Retinal pigment epithelial cell (primary cell): ENCODE measurements around the gene ITLN1.

Experiments used
- DNase-seq: peaks from one replicate; pipeline ENCODE4 v3.0.0-alpha.2; 2010; ENCODE audit warnings: low read depth
- H3K4me3 ChIP-seq: 2 replicates; pipeline ENCODE4 v1.5.1; 2011; ENCODE audit warnings: mild to moderate bottlenecking, low read length, control low read depth, moderate library complexity
- TF ChIP-seq, protein P1 (sequence below): conservative IDR thresholded peaks from 2 replicates; pipeline ENCODE4 v1.5.1; 2011; ENCODE audit warnings: low read depth, low read length, control low read depth, inconsistent platforms

ITLN1 gene

DNA sequence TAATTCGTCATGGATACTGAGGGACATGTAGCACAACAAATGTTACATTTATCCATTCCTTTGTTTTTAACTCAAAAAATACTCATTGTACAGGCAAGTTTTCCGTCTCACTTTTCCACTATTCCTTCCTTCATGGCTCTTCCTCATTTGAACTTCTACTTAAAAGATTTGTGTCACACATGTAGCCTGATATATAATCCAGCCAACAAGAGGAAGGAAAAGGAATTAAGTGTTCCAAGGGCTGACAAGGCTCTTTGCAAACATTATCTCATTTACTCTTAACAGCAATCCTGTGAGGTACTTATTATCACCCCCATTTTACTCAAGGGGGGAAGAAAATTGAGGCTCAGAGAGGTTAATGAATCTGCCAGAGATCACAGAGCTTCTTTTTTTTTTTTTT is 45.2 kb downstream of the ITLN1 start:
- TF ChIP-seq, protein P1, sequence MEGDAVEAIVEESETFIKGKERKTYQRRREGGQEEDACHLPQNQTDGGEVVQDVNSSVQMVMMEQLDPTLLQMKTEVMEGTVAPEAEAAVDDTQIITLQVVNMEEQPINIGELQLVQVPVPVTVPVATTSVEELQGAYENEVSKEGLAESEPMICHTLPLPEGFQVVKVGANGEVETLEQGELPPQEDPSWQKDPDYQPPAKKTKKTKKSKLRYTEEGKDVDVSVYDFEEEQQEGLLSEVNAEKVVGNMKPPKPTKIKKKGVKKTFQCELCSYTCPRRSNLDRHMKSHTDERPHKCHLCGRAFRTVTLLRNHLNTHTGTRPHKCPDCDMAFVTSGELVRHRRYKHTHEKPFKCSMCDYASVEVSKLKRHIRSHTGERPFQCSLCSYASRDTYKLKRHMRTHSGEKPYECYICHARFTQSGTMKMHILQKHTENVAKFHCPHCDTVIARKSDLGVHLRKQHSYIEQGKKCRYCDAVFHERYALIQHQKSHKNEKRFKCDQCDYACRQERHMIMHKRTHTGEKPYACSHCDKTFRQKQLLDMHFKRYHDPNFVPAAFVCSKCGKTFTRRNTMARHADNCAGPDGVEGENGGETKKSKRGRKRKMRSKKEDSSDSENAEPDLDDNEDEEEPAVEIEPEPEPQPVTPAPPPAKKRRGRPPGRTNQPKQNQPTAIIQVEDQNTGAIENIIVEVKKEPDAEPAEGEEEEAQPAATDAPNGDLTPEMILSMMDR: no peak
- no peak overlapping the region for H3K4me3 ChIP-seq
- no peak for DNase-seq

DNA sequence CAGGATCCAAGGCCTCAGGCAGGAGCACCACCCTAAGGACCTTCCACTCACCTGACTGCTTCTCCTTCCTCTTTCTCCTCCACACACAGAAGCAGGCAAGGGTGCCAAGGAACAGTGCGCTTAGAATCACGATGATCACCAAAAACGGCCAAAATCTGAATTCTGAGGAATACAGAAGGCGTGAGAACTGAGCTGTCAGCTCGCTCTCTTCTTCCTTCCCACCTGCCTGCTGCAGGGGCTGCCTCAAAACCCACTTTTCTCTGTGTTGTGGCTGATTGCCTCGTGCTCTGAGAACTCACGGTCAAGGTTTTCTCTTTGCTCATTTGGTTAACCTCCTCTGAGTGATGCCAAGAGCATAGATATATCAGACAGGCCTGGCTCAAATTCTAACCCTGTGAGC is 46.1 kb downstream of the ITLN1 start:
- no peak overlapping the region for H3K4me3 ChIP-seq
- no peak for DNase-seq
- TF ChIP-seq, protein P1: no peak

DNA sequence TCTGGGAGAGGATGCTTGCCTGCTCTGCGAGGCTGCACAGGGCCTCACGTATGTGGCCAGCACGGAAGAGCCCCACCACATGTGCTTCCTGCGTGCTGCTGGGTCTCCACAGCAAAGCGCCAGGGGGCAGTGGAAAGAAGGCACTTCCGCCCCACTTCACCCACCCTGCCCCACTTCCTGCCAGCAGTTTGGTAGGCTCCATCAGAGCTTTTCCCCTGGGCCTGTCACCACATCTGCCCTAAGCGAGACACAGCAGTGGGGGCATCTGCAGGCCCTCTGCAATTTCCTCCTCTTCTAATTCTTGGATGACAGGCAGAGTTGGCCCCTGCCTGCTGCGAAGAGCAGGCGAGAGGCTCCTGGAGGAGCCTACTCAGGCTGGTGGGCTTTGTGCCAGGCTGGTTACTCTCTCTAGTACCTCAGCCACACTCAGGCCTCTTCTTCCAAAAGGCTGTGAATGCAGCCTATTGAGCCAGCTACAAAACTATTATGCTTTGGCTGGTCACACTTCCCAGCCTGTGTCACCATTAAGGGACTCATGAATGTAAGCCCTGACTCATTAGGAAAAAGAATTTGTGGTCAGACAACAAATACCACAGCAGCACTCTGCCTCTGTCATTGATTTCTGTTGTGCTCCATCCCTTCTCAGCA is 47.3 kb downstream of the ITLN1 start:
- no peak overlapping the region for H3K4me3 ChIP-seq
- TF ChIP-seq, protein P1: no peak
- peak; percentile 19 for DNase-seq

DNA sequence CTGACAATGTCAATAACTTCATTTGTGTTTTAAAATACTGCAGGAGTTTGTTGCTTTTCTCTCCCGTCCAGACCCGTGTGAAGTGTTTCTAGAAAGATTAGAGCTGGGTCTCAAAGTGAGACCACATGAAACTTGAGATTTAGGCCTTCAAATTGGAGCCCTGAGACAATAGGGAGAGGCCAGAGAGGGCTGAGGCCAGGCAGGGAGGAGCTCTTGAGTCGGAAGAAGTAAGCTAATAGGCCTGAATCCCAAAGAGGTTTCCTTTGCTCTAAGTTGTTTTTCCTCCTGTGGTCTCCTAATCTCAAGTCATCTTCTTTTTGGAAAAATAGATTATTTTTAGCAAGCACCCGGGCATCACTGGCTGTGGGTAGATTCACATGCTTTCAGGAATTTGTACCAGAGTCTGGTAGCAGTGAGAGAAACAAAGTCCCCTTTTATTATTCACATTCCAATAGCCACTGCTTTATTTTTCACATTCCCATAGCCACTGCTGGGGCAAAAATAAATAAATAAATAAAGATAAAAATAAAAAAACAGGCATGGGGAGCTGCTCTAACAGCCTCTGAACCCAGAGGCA is 47.9 kb downstream of the ITLN1 start:
- peak; percentile 16 for DNase-seq
- TF ChIP-seq, protein P1: no peak
- H3K4me3 ChIP-seq: no peak overlapping the region

DNA sequence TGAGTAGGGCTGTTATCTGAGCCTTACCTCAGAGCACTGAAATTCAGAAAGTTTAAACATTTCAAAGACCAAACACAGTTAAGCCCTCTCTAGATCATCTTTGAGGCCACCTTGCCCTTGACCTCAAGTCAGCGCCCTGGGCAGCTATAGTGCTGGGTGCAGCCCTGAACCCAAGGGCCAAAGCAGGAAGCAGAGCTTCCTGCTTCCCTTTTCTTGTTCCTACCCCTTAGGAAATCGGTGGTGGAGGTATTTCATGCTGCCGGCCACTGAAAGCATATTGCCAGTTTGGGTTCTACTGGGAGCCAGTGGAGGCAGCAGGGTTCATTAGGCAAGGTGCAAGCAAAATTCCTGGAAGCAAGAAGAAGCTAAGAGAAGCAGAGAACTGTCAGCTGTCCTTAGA is 48.4 kb downstream of the ITLN1 start:
- no peak overlapping the region for H3K4me3 ChIP-seq
- DNase-seq: no peak
- TF ChIP-seq, protein P1: no peak

DNA sequence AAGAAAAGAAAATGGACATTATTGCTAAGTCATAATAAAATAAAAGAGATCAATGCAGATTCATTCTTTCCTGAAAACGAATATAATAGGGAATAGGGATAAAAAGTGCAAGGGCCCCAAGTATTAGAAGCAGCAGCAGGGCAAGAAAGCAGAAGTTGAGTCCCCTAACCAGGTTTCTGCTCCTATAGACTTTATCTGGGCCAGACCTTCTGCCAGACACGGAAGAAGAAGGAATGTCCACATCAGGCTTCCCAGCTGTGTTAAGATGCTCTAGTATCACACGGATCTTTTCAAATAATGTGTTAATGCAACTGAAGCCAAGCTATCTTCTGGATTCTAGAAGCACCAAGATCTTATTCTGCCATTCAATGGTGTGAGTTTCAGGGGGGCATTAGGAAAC is 49.2 kb downstream of the ITLN1 start:
- no peak for DNase-seq
- no peak overlapping the region for H3K4me3 ChIP-seq
- TF ChIP-seq, protein P1: no peak

DNA sequence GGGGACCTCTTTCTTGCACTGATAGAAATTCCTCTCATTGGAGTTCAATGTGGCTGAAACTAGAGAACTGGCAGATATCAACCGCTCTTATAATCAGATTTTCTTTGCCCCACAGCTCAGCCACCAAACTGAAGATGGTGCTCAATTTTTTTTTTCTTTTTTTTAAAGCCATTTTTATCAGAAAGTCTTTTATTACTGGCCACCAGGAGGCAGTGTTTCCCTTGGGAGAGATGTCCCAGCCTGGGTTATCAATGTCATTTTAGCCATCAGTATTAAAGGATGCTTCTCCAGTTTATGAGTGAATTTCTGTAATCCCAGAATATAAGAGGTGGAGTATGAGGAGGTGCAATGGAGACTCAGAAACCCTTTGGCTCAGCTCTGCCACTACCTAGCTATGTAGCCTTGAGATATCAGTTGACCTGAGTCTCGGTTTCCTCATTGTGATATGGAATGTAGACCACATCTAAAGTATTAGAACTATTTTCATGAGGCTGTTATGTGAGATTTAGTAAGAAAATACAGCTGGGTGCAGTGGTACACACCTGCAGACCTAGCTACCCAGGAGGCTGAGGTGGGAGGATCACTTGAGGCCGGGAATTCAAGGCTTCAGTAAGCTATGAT is 49.9 kb downstream of the ITLN1 start:
- TF ChIP-seq, protein P1: peak; percentile 70
- H3K4me3 ChIP-seq: no peak overlapping the region
- no peak for DNase-seq
